HepG2 (cell line): ENCODE measurements around the gene TNFSF10. TPM values are rescaled to one million over a fixed set of nuclear protein-coding genes. Genes with fewer than 3 reads are reported as not detected.

ENCODE experiments used
- ATAC-seq: fragments of 200-7000 bp; cut with Tn5 transposase; 3 replicates; pipeline ENCODE4 v1.9.1; 2020; ENCODE audit warnings: mild to moderate bottlenecking, moderate library complexity
- BruUV-seq: library from RNA; stranded (reverse); fragments of 400-500 nt; replicated peaks from 2 replicates; lab custom pipeline; 2021; lab: Mats Ljungman, UMichigan
- CTCF ChIA-PET: fragments of 300-600 bp; formaldehyde crosslinking; extraction: SDS; loops from one replicate; lab custom pipeline; 2021; ENCODE audit warnings: low total read pairs, inconsistent platforms, low intra/inter-chr PET ratio; lab: Yijun Ruan, JAX
- POLR2A ChIA-PET: fragments of 350-600 bp; sonication (Branson Sonifier 250); formaldehyde crosslinking; loops from one replicate; lab custom pipeline; 2020; ENCODE audit warnings: antibody characterized with exemption, inconsistent platforms; lab: Yijun Ruan, JAX
- DNase-seq: peaks from one replicate; pipeline ENCODE4 v3.0.0-alpha.2; 2015; ENCODE audit warnings: low spot score
- FAIRE-seq: peaks from 3 replicates; lab custom pipeline; 2011; peaks lifted over from hg19 to GRCh38; lab: Jason Lieb, UNC
- H2AFZ ChIP-seq: one replicate; pipeline ENCODE4 v1.6.1; 2011; ENCODE audit warnings: low read length, inconsistent platforms
- H3K27ac ChIP-seq: fragments of 300-600 bp; 3 replicates; pipeline ENCODE4 v1.8.0; 2011; ENCODE audit warnings: mixed run types, mild to moderate bottlenecking, mixed read lengths, low read length, inconsistent platforms; ENCODE audit not compliant: insufficient read depth; ENCODE audit errors: extremely low read length
- H3K27me3 ChIP-seq, 2 experiments: fragments of 200-600 bp in 1 of 2; 2 replicates in 1 of 2; 3 replicates in 1 of 2; pipeline versions ENCODE4 v1.6.0 to v1.8.0; 2011; ENCODE audit warnings: low read length in 2 of 2, mild to moderate bottlenecking in 2 of 2, moderate library complexity in 2 of 2, inconsistent platforms in 1 of 2; ENCODE audit not compliant: insufficient read depth in 2 of 2, control insufficient read depth in 1 of 2
- H3K36me3 ChIP-seq, 2 experiments: fragments of 200-600 bp in 1 of 2; replicated peaks in 1 of 2; 2 replicates in 1 of 2; 3 replicates in 1 of 2; pipeline versions ENCODE4 v1.5.1 to v1.8.0; 2011; ENCODE audit warnings: low read length in 2 of 2, inconsistent platforms in 1 of 2; ENCODE audit not compliant: insufficient read depth in 2 of 2, control insufficient read depth in 1 of 2
- H3K4me1 ChIP-seq: 2 replicates; pipeline ENCODE4 v1.5.1; 2012; ENCODE audit warnings: low read length, inconsistent platforms; ENCODE audit not compliant: insufficient read depth
- H3K4me2 ChIP-seq: 2 replicates; pipeline ENCODE4 v1.6.0; 2011; ENCODE audit warnings: low read depth, low read length, inconsistent platforms
- H3K4me3 ChIP-seq, 3 experiments: fragments of 200-600 bp in 1 of 3; sonication (generic), shearing (Covaris generic) in 1 of 3; replicated peaks in 1 of 3; 2 replicates each; pipeline ENCODE4 v1.5.1; 2011 to 2016; ENCODE audit warnings: low read length in 3 of 3, inconsistent platforms in 2 of 3, low read depth in 2 of 3, mild to moderate bottlenecking in 2 of 3, control low read depth in 1 of 3, mixed read lengths in 1 of 3; ENCODE audit not compliant: insufficient read depth in 1 of 3
- H3K79me2 ChIP-seq: one replicate; pipeline ENCODE4 v1.6.1; 2011; ENCODE audit warnings: low read length, inconsistent platforms; ENCODE audit not compliant: insufficient read depth
- H3K9ac ChIP-seq: 2 replicates; pipeline ENCODE4 v1.6.0; 2011; ENCODE audit warnings: mild to moderate bottlenecking, low read depth, low read length, inconsistent platforms; ENCODE audit not compliant: insufficient read depth
- H3K9me3 ChIP-seq: 2 replicates; pipeline ENCODE4 v1.5.1; 2012; ENCODE audit warnings: mild to moderate bottlenecking, low read length
- H4K20me1 ChIP-seq: 2 replicates; pipeline ENCODE4 v1.6.0; 2011; ENCODE audit warnings: inconsistent platforms, mild to moderate bottlenecking, low read length, moderate library complexity; ENCODE audit not compliant: insufficient read depth
- ELF1 ChIP-seq: sonication (generic); formaldehyde crosslinking; IDR thresholded peaks from 2 replicates; pipeline ENCODE4 v1.4.0; 2020; ENCODE audit warnings: missing genetic modification reagents
- HES4 ChIP-seq: sonication (generic); formaldehyde crosslinking; IDR thresholded peaks from 2 replicates; pipeline ENCODE4 v1.9.0; 2021; ENCODE audit warnings: mild to moderate bottlenecking, missing genetic modification reagents, borderline replicate concordance
- KDM2A ChIP-seq: sonication (generic); formaldehyde crosslinking; IDR thresholded peaks from 2 replicates; pipeline ENCODE4 v1.4.0; 2020; ENCODE audit warnings: low read depth, missing genetic modification reagents, borderline replicate concordance
- NCOA2 ChIP-seq: sonication (generic); formaldehyde crosslinking; IDR thresholded peaks from 2 replicates; pipeline ENCODE4 v1.8.0; 2022; ENCODE audit warnings: inconsistent platforms
- NR1H2 ChIP-seq: sonication (generic); formaldehyde crosslinking; IDR thresholded peaks from 2 replicates; pipeline ENCODE4 v1.8.1; 2022; ENCODE audit warnings: low read depth, missing genetic modification reagents, borderline replicate concordance
- POGZ ChIP-seq: sonication (generic); formaldehyde crosslinking; IDR thresholded peaks from 2 replicates; pipeline ENCODE4 v1.4.0; 2020; ENCODE audit warnings: mild to moderate bottlenecking, missing genetic modification reagents
- RARA ChIP-seq: IDR thresholded peaks from 2 replicates; pipeline ENCODE4 v1.6.1; 2016; ENCODE audit warnings: missing genetic modification reagents, missing compliant biosample characterization
- RERE ChIP-seq: IDR thresholded peaks from 2 replicates; pipeline ENCODE4 v1.6.1; 2016; ENCODE audit warnings: low read depth, missing genetic modification reagents, missing compliant biosample characterization
- SALL1 ChIP-seq: sonication (generic); formaldehyde crosslinking; IDR thresholded peaks from 2 replicates; pipeline ENCODE4 v1.8.0; 2022; ENCODE audit warnings: mild to moderate bottlenecking, missing genetic modification reagents
- SRSF9 ChIP-seq: fragments of 200-400 bp; formaldehyde crosslinking; IDR thresholded peaks from 2 replicates; pipeline ENCODE4 v1.6.1; 2018; ENCODE audit warnings: borderline replicate concordance, mild to moderate bottlenecking, low read depth, low read length; ENCODE audit not compliant: insufficient read depth, poor library complexity, severe bottlenecking
- TOPORS ChIP-seq: sonication (generic); formaldehyde crosslinking; IDR thresholded peaks from 2 replicates; pipeline ENCODE4 v1.8.0; 2023; ENCODE audit warnings: mild to moderate bottlenecking, missing genetic modification reagents
- USF2 ChIP-seq, 2 experiments: sonication (generic) in 1 of 2; formaldehyde crosslinking in 1 of 2; IDR thresholded peaks; 2 replicates each; pipeline versions ENCODE4 v1.5.1 to v1.6.1; 2011 to 2020; ENCODE audit warnings: borderline replicate concordance in 1 of 2, low read depth in 1 of 2, low read length in 1 of 2, mild to moderate bottlenecking in 1 of 2, missing genetic modification reagents in 1 of 2, moderate library complexity in 1 of 2
- ZNF136 ChIP-seq: sonication (generic); formaldehyde crosslinking; IDR thresholded peaks from 2 replicates; pipeline ENCODE4 v1.8.1; 2022; ENCODE audit warnings: low read depth, mild to moderate bottlenecking, moderate library complexity, missing genetic modification reagents
- ZNF350 ChIP-seq: sonication (generic); formaldehyde crosslinking; IDR thresholded peaks from 2 replicates; pipeline ENCODE4 v1.4.0; 2020; ENCODE audit warnings: mild to moderate bottlenecking, low read depth, missing genetic modification reagents, borderline replicate concordance
- ZNF44 ChIP-seq: sonication (generic); formaldehyde crosslinking; IDR thresholded peaks from 2 replicates; pipeline ENCODE4 v1.5.1; 2020; ENCODE audit warnings: mild to moderate bottlenecking, missing genetic modification reagents
- ZNF570 ChIP-seq: sonication (generic); formaldehyde crosslinking; IDR thresholded peaks from 2 replicates; pipeline ENCODE4 v1.4.0; 2020; ENCODE audit warnings: mild to moderate bottlenecking, missing genetic modification reagents, borderline replicate concordance
- ZNF704 ChIP-seq: sonication (generic); formaldehyde crosslinking; IDR thresholded peaks from 2 replicates; pipeline ENCODE4 v1.8.1; 2023; ENCODE audit warnings: mild to moderate bottlenecking, inconsistent platforms, moderate library complexity, missing genetic modification reagents, borderline replicate concordance
- WGBS: methylation state at CpG from one replicate; pipeline ENCODE4 v1.1.6; 2017; ENCODE audit warnings: low lambda C conversion rate; 5-methylcytosine and 5-hydroxymethylcytosine counted together
- in situ Hi-C: cut with HindIII; loops from 2 replicates; pipeline ENCODE4 v1.10.0; 2017; ENCODE audit warnings: low pct_unique_long_range_greater_than_20kb; ENCODE audit not compliant: extremely low pct_ligation_motif_present
- intact Hi-C: fragments of 100-400 bp; cut with micrococcal nuclease; formaldehyde crosslinking; loops from one replicate; pipeline ENCODE4 v1.10.0; 2022; ENCODE audit not compliant: unreplicated experiment
- polyA plus RNA-seq, 8 experiments: library from polyadenylated mRNA; depleted of rRNA in 3 of 8; stranded (reverse) in 7 of 8; unstranded in 1 of 8; fragments of >200 nt; fragmentation: Illumina TruSeq in 4 of 8; extraction: Trizol in 4 of 8; gene quantifications; 2 replicates each; pipeline versions ENCODE4 v1.2.1 to v1.2.3, GENCODE V29; 2011 to 2016; ENCODE audit warnings: low read depth in 4 of 8, missing spikeins in 1 of 8, mixed read lengths in 1 of 8; ENCODE audit not compliant: insufficient read depth in 1 of 8
- total RNA-seq, 5 experiments: library from RNA; depleted of rRNA; stranded (reverse); fragments of >200 nt; fragmentation: Illumina TruSeq; extraction: Trizol; gene quantifications; 2 replicates each; pipeline ENCODE4 v1.2.3, GENCODE V29; 2016; ENCODE audit warnings: low read depth in 1 of 5

The TNFSF10 gene
- total and polyA plus RNA-seq, 2 of the 13 experiments (the other 11 are each of a cell fraction or from before 2014, with no cell fraction given): 8.4 to 9.9 TPM

GRCh38 chr3:172540049-172540448 is 16.8 kb upstream of the TNFSF10 start:
- Histone ChIP-seq H2AFZ (no peak overlapping the region), H3K9ac (no peak overlapping the region), H3K79me2 (no peaks in the 10 kb centered on the region), H3K9me3 (peaks cover 6% of the 10 kb centered on the region; the same call in 1 of the 2 replicates), H3K4me1 (peaks cover 43% of the 10 kb centered on the region), H3K27ac (no peak overlapping the region), H4K20me1 (no peaks in the 10 kb centered on the region), H3K4me2 (no peak overlapping the region), H3K27me3 (no peaks in the 10 kb centered on the region), H3K4me3 (no peak overlapping the region), H3K36me3 (no peaks in the 10 kb centered on the region)
- intact Hi-C loops: no loop called here
- ChIA-PET CTCF (no interaction called here), POLR2A (no interaction called here)
- in situ Hi-C loops: no loop called here
- DNase-seq (no peak), FAIRE-seq (no peak), ATAC-seq (no peak)
- TF ChIP-seq HES4: no peak
- no peak for TF ChIP-seq KDM2A (CRISPR knock-in tag)
- TF ChIP-seq ZNF44: no peak
- no peak for TF ChIP-seq SALL1 (CRISPR knock-in tag)
- TF ChIP-seq USF2 (IDR thresholded peaks at IDR 0.05; ENCODE audit: low read depth, low read length): no peak
- no peak for TF ChIP-seq USF2 (CRISPR knock-in tag; IDR thresholded peaks at IDR 0.05; ENCODE audit: borderline replicate concordance)
- TF ChIP-seq RARA (CRISPR knock-in tag): no peak
- TF ChIP-seq ZNF570: no peak
- no peak for TF ChIP-seq ZNF704 (CRISPR knock-in tag)
- TF ChIP-seq SRSF9: no peak
- TF ChIP-seq ELF1: no peak
- no peak for TF ChIP-seq NCOA2 (CRISPR knock-in tag)
- TF ChIP-seq NR1H2 (CRISPR knock-in tag): no peak
- TF ChIP-seq RERE (CRISPR knock-in tag): no peak
- no peak for TF ChIP-seq ZNF136
- no peak for TF ChIP-seq TOPORS (CRISPR knock-in tag)
- TF ChIP-seq ZNF350 (CRISPR knock-in tag): no peak
- TF ChIP-seq POGZ (CRISPR knock-in tag): no peak
- 100% methylated on average over 1 of the region's 1 CpG for WGBS
- BruUV-seq: no TSS peak
